K562 (cell line): ENCODE measurements around the gene ZCCHC8. TPM values are rescaled to one million over a fixed set of nuclear protein-coding genes. Genes with fewer than 3 reads are reported as not detected.
A peak's percentile ranks its signal among the peaks of the same experiment; 100 is the strongest.

Experiments used
- ATAC-seq: fragments of 200-7000 bp; cut with Tn5 transposase; 3 replicates; pipeline ENCODE4 v1.9.1; 2020; ENCODE audit warnings: moderate library complexity
- BruUV-seq: library from RNA; stranded (reverse); fragments of 400-500 nt; replicated peaks from 2 replicates; lab custom pipeline; 2021; lab: Mats Ljungman, UMichigan
- CTCF ChIA-PET: fragments of 300-600 bp; formaldehyde crosslinking; extraction: SDS; loops from one replicate; lab custom pipeline; 2021; ENCODE audit warnings: low intra/inter-chr PET ratio; lab: Yijun Ruan, JAX
- POLR2A ChIA-PET: fragments of 300-600, 350-650 bp; sonication (Branson Sonifier 250); formaldehyde crosslinking; extraction: SDS; loops from one replicate; lab custom pipeline; 2021; ENCODE audit warnings: antibody characterized with exemption, inconsistent platforms; lab: Yijun Ruan, JAX
- DNase-seq, 4 experiments: peaks; one replicate each; pipeline versions ENCODE4 v3.0.0 to v3.0.0-alpha.2; 2011 to 2018; ENCODE audit warnings: low spot score in 3 of 4, mixed read lengths in 3 of 4; ENCODE audit errors: extremely low read depth in 1 of 4
- FAIRE-seq: peaks from 2 replicates; lab custom pipeline; 2011; peaks lifted over from hg19 to GRCh38; lab: Jason Lieb, UNC
- H2AFZ ChIP-seq: 2 replicates; pipeline ENCODE4 v1.6.0; 2011; ENCODE audit warnings: low read depth, low read length, control low read depth, inconsistent platforms
- H3K27ac ChIP-seq: fragments of 200-600 bp; 3 replicates; pipeline ENCODE4 v1.8.0; 2011; ENCODE audit warnings: low read depth, mild to moderate bottlenecking, control low read depth, inconsistent platforms, low read length, moderate library complexity, mixed read lengths; ENCODE audit errors: extremely low read depth
- H3K27me3 ChIP-seq, 2 experiments: fragments of 300-600 bp in 1 of 2; 2 replicates in 1 of 2; 3 replicates in 1 of 2; pipeline versions ENCODE4 v1.6.0 to v1.8.0; 2011; ENCODE audit warnings: inconsistent platforms in 2 of 2, low read length in 2 of 2, mild to moderate bottlenecking in 1 of 2, mixed read lengths in 1 of 2, moderate library complexity in 1 of 2; ENCODE audit not compliant: control insufficient read depth in 2 of 2, insufficient read depth in 2 of 2
- H3K36me3 ChIP-seq: fragments of 300-600 bp; 3 replicates; pipeline ENCODE4 v1.8.0; 2011; ENCODE audit warnings: mild to moderate bottlenecking, low read length, inconsistent platforms; ENCODE audit not compliant: control insufficient read depth, insufficient read depth
- H3K4me1 ChIP-seq, 2 experiments: fragments of 200-600 bp in 1 of 2; replicated peaks in 1 of 2; 2 replicates in 1 of 2; 3 replicates in 1 of 2; pipeline versions ENCODE4 v1.5.1 to v1.8.0; 2011; ENCODE audit warnings: inconsistent platforms in 2 of 2, low read length in 2 of 2, mild to moderate bottlenecking in 1 of 2, mixed read lengths in 1 of 2, moderate library complexity in 1 of 2; ENCODE audit not compliant: control insufficient read depth in 2 of 2, insufficient read depth in 2 of 2
- H3K4me2 ChIP-seq: 2 replicates; pipeline ENCODE4 v1.6.1; 2011; ENCODE audit warnings: low read length, control low read depth, inconsistent platforms, mixed read lengths; ENCODE audit not compliant: insufficient read depth
- H3K4me3 ChIP-seq: fragments of 200-600 bp; sonication (generic), shearing (Covaris generic); 2 replicates; pipeline ENCODE4 v1.5.1; 2016; ENCODE audit warnings: control low read depth, inconsistent platforms
- H3K79me2 ChIP-seq: fragments of 200-600 bp; 3 replicates; pipeline ENCODE4 v1.8.0; 2011; ENCODE audit warnings: low read length, inconsistent platforms; ENCODE audit not compliant: control insufficient read depth, insufficient read depth
- H3K9ac ChIP-seq, 2 experiments: 2 replicates each; pipeline versions ENCODE4 v1.6.0 to v1.6.1; 2011; ENCODE audit warnings: low read depth in 2 of 2, low read length in 2 of 2, control low read depth in 1 of 2, inconsistent platforms in 1 of 2, mild to moderate bottlenecking in 1 of 2, mixed read lengths in 1 of 2; ENCODE audit not compliant: insufficient read depth in 1 of 2
- H3K9me1 ChIP-seq: one replicate; pipeline ENCODE4 v1.6.0; 2011; ENCODE audit warnings: inconsistent platforms, mild to moderate bottlenecking, low read length, moderate library complexity; ENCODE audit not compliant: control insufficient read depth, insufficient read depth
- H3K9me3 ChIP-seq: replicated peaks from 2 replicates; pipeline ENCODE4 v1.5.1; 2011; ENCODE audit warnings: low read depth, low read length, inconsistent platforms; ENCODE audit not compliant: control insufficient read depth, insufficient read depth
- H4K20me1 ChIP-seq: replicated peaks from 2 replicates; pipeline ENCODE4 v1.6.1; 2011; ENCODE audit warnings: low read length, inconsistent platforms, mixed read lengths; ENCODE audit not compliant: control insufficient read depth, insufficient read depth
- CBX1 ChIP-seq: sonication (generic); IDR thresholded peaks from 2 replicates; pipeline ENCODE4 v1.6.1; 2016; ENCODE audit warnings: antibody characterized with exemption, low read depth, mild to moderate bottlenecking
- FOXA3 ChIP-seq, 2 experiments: fragments of 450-650 bp in 1 of 2; sonication (generic) in 1 of 2; formaldehyde crosslinking; IDR thresholded peaks in 1 of 2; conservative IDR thresholded peaks in 1 of 2; 2 replicates each; pipeline versions ENCODE4 v1.4.0 to v1.8.0; 2020 to 2022; ENCODE audit warnings: mild to moderate bottlenecking in 2 of 2, missing genetic modification reagents in 1 of 2
- PATZ1 ChIP-seq: fragments of 250-450 bp; sonication (Bioruptor Pico); IDR thresholded peaks from 2 replicates; pipeline ENCODE4 v1.5.0; 2020; ENCODE audit warnings: mild to moderate bottlenecking, borderline replicate concordance
- PRPF4 ChIP-seq: fragments of 200-400 bp; formaldehyde crosslinking; IDR thresholded peaks from one replicate; pipeline ENCODE4 v1.6.1; 2017; ENCODE audit warnings: low read length, low read depth, mild to moderate bottlenecking; ENCODE audit not compliant: insufficient read depth, poor library complexity, severe bottlenecking
- SMARCC2 ChIP-seq: fragments of 450-650 bp; IDR thresholded peaks from 2 replicates; pipeline ENCODE4 v1.6.1; 2017; ENCODE audit warnings: antibody characterized with exemption, moderate library complexity, mild to moderate bottlenecking, low read depth
- ZMIZ1 ChIP-seq, 2 experiments: fragments of 150-350 bp in 1 of 2; IDR thresholded peaks; 2 replicates each; pipeline ENCODE4 v1.6.1; 2012 to 2016; ENCODE audit warnings: low read depth in 2 of 2, low read length in 2 of 2, mild to moderate bottlenecking in 1 of 2, moderate library complexity in 1 of 2
- ZNF347 ChIP-seq: fragments of 450-650 bp; formaldehyde crosslinking; IDR thresholded peaks from 2 replicates; pipeline ENCODE4 v1.4.0; 2020; ENCODE audit warnings: low read depth, mild to moderate bottlenecking, moderate library complexity
- ZNF589 ChIP-seq: fragments of 200-800 bp; sonication (Bioruptor generic); IDR thresholded peaks from 2 replicates; pipeline ENCODE4 v1.6.1; 2016; ENCODE audit warnings: low read depth, missing genetic modification characterization, missing compliant biosample characterization
- ZNF644 ChIP-seq: fragments of 200-800 bp; sonication (Bioruptor generic); IDR thresholded peaks from 2 replicates; pipeline ENCODE4 v1.6.1; 2016; ENCODE audit warnings: low read depth, missing genetic modification characterization, missing compliant biosample characterization
- WGBS: fragments of 100-300 bp; shearing (Covaris generic); methylation state at CpG from one replicate; pipeline ENCODE4 v1.1.6; 2016; ENCODE audit warnings: low coverage, mixed read lengths; ENCODE audit not compliant: insufficient coverage; ENCODE audit errors: missing lambda C conversion rate; 5-methylcytosine and 5-hydroxymethylcytosine counted together
- in situ Hi-C: fragments of 300-500 bp; cut with MboI; formaldehyde crosslinking; loops from 4 replicates; pipeline ENCODE4 v1.15.0; 2018; ENCODE audit warnings: inconsistent platforms, mixed read lengths
- intact Hi-C: fragments of 100-400 bp; cut with micrococcal nuclease; formaldehyde crosslinking; loops from 2 replicates; pipeline ENCODE4 v1.14.2; 2022
- polyA plus RNA-seq, 8 experiments: library from polyadenylated mRNA; depleted of rRNA in 4 of 8; stranded (reverse) in 5 of 8; unstranded in 3 of 8; fragments of >200 nt; fragmentation: Nextera tagmentation in 2 of 8; fragmentation: Illumina TruSeq in 1 of 8; extraction: Ambion mirVana in 2 of 8; extraction: Trizol in 1 of 8; gene quantifications; 2 replicates each; pipeline versions ENCODE4 v1.2.1 to v1.2.3, GENCODE V29; 2011 to 2014; ENCODE audit warnings: inconsistent platforms in 1 of 8, missing spikeins in 1 of 8
- total RNA-seq, 7 experiments: library from RNA; depleted of rRNA in 6 of 7; stranded (reverse); fragments of >200 nt in 6 of 7; fragmentation: Illumina TruSeq in 2 of 7; extraction: Trizol in 2 of 7; gene quantifications; 2 replicates each; pipeline versions ENCODE4 v1.2.1 to v1.2.3, GENCODE V29; 2011 to 2021; ENCODE audit warnings: low replicate concordance in 1 of 7
- TF ChIP-seq, protein P1 (sequence below): sonication (generic); formaldehyde crosslinking; IDR thresholded peaks from 2 replicates; pipeline ENCODE4 v1.8.1; 2023; ENCODE audit warnings: mild to moderate bottlenecking, missing genetic modification reagents

ZCCHC8 gene
- total and polyA plus RNA-seq, 9 of the 15 experiments (the other 6 are each of a cell fraction or from before 2014, with no cell fraction given), result 14.8 to 50.9 (median 34.1) TPM

DNA sequence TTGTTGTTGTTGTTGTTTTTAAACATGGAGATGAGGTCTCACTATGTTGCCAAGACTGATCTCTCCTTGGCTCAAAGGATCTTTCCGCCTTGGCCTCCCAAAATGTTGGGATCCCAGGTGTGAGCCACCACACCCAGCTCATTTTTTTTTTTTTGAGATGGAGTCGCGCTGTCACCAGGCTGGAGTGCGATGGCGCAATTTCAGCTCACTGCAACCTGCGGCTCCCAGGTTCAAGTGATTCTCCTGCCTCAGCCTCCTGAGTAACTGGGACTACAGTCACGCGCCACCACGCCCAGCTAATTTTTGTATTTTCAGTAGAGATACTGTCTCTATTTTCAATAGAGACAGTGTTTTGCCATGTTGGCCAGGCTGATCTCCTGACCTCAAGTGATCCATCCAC is 73.3 kb downstream of the ZCCHC8 start (continued):
- TF ChIP-seq, protein P1, sequence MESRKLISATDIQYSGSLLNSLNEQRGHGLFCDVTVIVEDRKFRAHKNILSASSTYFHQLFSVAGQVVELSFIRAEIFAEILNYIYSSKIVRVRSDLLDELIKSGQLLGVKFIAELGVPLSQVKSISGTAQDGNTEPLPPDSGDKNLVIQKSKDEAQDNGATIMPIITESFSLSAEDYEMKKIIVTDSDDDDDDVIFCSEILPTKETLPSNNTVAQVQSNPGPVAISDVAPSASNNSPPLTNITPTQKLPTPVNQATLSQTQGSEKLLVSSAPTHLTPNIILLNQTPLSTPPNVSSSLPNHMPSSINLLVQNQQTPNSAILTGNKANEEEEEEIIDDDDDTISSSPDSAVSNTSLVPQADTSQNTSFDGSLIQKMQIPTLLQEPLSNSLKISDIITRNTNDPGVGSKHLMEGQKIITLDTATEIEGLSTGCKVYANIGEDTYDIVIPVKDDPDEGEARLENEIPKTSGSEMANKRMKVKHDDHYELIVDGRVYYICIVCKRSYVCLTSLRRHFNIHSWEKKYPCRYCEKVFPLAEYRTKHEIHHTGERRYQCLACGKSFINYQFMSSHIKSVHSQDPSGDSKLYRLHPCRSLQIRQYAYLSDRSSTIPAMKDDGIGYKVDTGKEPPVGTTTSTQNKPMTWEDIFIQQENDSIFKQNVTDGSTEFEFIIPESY (CRISPR knock-in tag), result peak; percentile 68; the same call in 1 of the 2 replicates
- TF ChIP-seq ZNF644 (no peak), ZNF347 (no peak), SMARCC2 (no peak)

GRCh38 chr12:122423258-122424165 is 77.2 kb downstream of the ZCCHC8 start:
- H3K27me3 ChIP-seq, result no peaks in the 10 kb centered on the region
- ChIA-PET POLR2A (interaction anchor here (0.6 to 2.1 kb wide), 8 partner anchors 11 to 48 kb away, joined by 3 to 13 read pairs (median 3); no protein-coding TSS in a partner anchor), CTCF (no interaction called here)
- peaks cover 26 to 31% of the 10 kb centered on the region in 2 experiments for H3K4me1 ChIP-seq
- DNase-seq (peak in 2 of 4 experiments; percentile 35 to 60), ATAC-seq (peak; percentile 59), FAIRE-seq (peak; percentile 81)
- intact Hi-C loops, result loop anchor here (5.0 kb wide), 1 partner anchor 91 kb away; no protein-coding TSS in a partner anchor
- 9% methylated on average over 21 of the region's 21 CpGs for WGBS
- H3K4me2 ChIP-seq, result peak overlapping the region; percentile 95
- H2AFZ ChIP-seq, result peak overlapping the region; percentile 98
- peak overlapping the region; percentile 80 to 90; a peak in 3 of 4 replicates for H3K9ac ChIP-seq
- peak overlapping the region; percentile 51 for H3K4me3 ChIP-seq
- no peaks in the 10 kb centered on the region for H3K36me3 ChIP-seq
- H3K9me1 ChIP-seq, result no peaks in the 10 kb centered on the region
- H3K9me3 ChIP-seq, result no peaks in the 10 kb centered on the region
- peaks cover 33% of the 10 kb centered on the region for H3K79me2 ChIP-seq
- BruUV-seq, result TSS peak; percentile 86
- H3K27ac ChIP-seq, result peak overlapping the region; percentile 80
- in situ Hi-C loops, result no loop called here
- H4K20me1 ChIP-seq, result no peaks in the 10 kb centered on the region
- peak; percentile 37; the same call in 1 of the 2 replicates for TF ChIP-seq CBX1
- no peak for TF ChIP-seq PATZ1 (CRISPR knock-in tag)
- no peak for TF ChIP-seq FOXA3 (CRISPR knock-in tag; conservative IDR thresholded peaks at IDR 0.05 in 1 of 2, IDR thresholded peaks at IDR 0.05 in 1 of 2)
- no peak for TF ChIP-seq PRPF4
- no peak for TF ChIP-seq ZMIZ1 (IDR thresholded peaks at IDR 0.05; ENCODE audit: low read depth in 2 of 2, low read length in 2 of 2)
- TF ChIP-seq ZNF589, result no peak
